Stimulated activated naive CD4-positive, alpha-beta T cell treated with Interleukin-2 at 50 U/mL for 16 hours (primary cell): ENCODE measurements around the gene SLC9A3.

ENCODE experiments used
- DNase-seq: peaks from one replicate; lab custom pipeline; 2025; lab: John Stamatoyannopoulos, UW

SLC9A3 gene

DNA sequence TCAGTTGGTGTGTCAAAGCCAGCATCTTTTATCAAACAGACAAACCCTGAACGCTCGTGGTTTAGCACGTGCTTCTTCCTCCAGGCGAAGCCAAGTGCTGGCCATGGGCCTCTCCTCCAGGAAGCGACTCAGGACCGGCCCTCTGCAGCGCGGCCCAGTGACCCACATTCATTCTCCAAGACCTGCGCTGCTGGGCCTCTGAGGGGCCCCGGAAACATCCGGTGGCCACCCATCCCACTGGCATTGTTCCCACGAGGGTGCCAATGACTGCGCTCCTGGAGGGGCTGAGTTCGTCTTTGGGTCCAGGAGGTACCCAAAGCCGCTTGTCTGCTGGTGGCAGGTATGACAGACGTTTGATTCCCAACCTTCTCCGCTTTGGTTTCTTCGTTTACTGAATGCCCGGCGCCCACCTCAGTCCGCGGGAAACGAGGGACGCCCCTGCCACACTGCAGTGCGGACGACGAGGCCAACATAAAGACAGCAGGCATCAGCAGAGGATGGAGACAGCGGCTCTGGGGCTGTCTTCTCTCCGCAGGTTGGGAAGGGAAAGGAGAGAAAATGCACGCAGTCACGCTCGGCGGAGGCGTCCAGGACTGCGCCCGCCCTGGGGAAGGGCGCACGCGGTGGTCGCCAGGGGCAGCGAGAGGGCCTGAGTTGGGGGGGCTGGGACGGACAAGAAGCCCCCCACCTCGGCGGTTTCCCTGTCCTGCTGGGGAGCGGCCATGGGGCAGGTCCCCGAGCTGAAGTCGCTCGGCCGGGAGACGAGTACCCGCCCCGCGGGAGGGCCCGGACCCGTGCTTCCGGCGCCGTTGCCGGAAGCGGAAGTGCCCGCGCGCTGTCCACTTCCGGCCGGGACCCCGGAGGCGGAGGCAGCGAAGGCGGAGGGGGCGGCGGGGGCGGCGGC is 81.7 kb downstream of the SLC9A3 start, which contains the start of gene EXOC3:
TSS of gene EXOC3 (plus strand) at position 842 of the 904 bp plus-strand sequence. CDS start 3,030 bp downstream, outside the sequence.
- peak; percentile 65 for DNase-seq

DNA sequence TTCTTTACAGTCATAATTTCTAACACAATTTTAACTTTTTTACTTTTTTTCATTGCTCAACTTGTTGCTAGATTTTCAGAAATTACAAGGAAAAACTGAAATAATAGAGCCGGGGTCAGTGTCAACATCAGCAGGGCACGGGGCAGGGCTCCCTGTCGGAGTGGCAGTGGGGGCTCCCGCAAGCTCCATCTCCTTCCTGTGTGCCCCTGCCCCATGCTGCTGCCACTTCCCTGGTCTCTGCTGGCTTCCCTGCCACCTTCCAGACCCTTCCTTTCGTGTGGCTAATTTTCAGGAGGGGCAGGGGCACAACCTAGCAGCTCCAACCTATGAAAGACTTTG is 82.3 kb downstream of the SLC9A3 start:
- no peak for DNase-seq

DNA sequence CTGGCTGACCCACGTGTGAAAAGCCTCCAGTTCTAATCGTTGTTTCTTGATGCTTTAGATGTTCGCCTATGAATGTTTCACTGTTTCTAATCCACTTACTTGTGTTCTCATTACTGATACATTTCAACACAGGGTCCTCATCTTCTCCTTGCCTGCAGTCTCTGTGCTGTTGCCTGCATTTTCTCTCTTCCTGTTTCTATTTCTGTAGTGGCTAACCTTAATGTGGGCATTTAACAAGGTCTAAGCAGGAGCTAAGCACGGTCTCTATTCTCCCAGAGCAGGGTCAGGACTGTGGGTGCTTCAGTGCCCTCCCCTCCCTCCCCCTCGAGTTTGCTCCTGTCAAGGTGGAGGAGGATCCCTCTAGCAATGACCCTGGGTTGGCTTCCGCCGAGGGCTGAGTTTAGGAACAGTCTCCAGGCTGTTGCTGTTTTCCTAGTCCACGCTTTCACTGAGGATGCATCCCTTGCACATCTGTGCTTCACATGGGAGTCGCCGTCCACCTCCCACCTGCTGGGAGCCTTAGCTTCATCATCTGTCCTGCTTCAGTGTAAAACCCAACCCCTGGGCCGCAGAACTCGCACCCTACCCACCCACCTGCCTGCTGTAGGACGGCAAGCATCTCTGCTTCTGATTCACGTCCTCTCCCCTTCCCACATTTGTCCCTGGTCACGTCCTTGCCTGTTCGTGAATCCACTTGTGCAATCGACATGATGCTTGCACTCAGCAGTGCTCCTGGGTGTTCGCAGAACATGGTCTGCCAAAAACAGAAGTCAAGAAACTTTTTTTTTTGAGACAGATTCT is 83.6 kb downstream of the SLC9A3 start:
- DNase-seq, result no peak

DNA sequence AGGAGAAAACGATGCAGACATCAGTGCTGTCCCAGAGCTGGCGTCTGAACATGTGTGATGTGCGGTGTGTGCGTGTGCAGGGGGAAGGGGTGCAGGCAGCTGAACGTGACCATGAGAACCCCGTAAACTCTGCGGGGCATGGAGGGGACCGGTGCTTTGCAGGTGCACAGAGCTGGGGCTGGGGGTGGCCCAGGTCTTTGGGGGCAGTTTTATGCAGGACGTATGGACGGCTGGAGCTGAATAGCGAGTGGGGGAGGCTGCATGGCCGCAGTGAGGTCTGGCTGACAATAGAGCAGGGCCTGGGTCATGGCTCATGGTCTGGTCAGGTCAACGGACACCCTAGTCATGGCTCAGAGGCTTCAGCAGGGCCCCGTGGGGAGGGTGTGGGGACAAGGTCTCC is 84.6 kb downstream of the SLC9A3 start:
- no peak for DNase-seq

GRCh38 chr5:439181-439580 is 85.1 kb downstream of the SLC9A3 start:
- no peak for DNase-seq

DNA sequence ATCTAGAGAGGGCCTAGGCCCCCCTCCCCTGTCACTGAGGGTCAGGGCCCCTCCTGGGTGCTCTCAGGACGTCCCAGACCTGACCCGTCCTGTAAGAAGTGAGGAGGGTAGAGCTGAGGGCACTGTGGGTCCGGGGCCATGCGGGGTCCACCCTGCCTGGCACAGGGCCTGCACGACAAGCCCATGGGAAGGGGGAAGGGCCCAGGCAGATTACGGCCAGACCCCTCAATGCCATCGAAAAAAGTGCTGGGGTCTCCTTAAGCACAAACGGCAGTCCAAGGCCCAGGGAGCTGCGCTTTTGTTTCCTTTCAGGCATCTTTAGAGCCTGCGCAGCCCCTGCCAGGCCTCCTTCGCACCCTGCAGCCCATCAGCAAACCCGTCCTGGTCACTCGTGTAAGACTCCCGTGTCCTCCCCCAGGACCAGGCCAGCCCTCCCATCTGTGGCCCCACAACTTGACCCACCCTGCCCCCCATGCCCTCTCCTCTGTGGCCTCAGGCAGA is 85.7 kb downstream of the SLC9A3 start:
- DNase-seq, result no peak

DNA sequence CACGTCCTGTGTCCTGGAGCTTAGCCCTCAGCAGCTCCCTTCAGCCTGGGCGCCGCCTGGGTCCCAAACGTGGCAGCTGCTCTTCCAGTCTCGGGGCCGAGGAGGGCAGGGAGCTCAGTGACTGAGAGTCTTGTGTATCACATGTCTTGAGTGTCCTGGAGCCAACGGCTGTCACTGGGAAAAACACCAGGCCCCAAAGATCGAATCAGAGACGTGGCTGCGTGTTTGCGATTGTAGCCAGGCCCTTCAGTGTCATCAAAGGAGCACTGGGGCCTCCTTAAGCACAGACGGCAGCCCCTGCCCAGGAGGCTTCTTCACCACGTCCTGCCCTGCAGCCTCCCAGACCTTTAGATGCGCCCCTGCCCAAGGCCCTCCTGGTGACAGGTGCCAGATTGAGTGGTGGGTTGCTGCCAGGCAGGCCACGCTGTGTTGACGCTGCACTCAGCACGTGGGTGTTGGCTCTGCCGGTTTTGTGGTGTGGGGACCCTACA is 86.9 kb downstream of the SLC9A3 start:
- no peak for DNase-seq

DNA sequence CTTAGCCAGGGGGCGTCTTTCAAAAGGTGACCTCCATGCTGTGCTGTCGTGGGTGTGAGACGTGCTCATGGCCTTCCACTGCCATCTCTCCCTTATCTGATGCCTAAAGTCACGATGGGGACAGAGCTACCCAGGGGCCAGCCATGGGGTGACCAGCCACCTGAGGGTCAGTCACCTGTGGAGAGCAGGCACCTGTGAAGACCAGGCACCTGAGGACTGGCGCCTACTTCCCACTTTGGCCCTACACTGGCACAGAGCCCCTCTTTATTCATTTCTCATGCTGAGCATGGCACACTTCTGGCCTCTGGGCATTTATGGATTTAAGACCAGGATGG is 87.6 kb downstream of the SLC9A3 start:
- no peak for DNase-seq

GRCh38 chr5:435961-436640 is 88.1 kb downstream of the SLC9A3 start:
- no peak for DNase-seq

GRCh38 chr5:435156-435790 is 89.0 kb downstream of the SLC9A3 start:
- no peak for DNase-seq

- DNase-seq, result no peak
These were observed 89.7 kb downstream of the SLC9A3 start for GRCh38 chr5:434443-435146.

DNA sequence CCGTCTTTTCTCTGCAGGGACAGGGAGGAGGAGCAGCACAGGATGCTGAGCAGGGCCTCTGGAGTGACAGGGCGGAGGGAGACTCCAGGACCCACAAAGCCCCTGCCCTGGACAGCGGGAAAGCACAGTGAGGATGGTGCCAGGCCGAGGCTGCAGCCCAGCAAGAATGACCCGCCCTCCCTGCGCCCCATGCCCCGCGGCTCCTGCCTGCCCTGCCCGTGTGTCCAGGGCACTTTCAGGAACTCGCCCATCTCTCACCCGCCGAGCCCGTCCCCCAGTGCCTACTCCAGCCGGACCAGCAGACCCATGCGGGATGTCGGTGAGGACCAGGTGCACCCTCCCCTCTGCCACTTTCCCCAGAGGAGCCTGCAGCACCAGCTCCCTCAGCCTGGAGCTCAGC is 90.4 kb downstream of the SLC9A3 start:
- DNase-seq, result no peak

DNA sequence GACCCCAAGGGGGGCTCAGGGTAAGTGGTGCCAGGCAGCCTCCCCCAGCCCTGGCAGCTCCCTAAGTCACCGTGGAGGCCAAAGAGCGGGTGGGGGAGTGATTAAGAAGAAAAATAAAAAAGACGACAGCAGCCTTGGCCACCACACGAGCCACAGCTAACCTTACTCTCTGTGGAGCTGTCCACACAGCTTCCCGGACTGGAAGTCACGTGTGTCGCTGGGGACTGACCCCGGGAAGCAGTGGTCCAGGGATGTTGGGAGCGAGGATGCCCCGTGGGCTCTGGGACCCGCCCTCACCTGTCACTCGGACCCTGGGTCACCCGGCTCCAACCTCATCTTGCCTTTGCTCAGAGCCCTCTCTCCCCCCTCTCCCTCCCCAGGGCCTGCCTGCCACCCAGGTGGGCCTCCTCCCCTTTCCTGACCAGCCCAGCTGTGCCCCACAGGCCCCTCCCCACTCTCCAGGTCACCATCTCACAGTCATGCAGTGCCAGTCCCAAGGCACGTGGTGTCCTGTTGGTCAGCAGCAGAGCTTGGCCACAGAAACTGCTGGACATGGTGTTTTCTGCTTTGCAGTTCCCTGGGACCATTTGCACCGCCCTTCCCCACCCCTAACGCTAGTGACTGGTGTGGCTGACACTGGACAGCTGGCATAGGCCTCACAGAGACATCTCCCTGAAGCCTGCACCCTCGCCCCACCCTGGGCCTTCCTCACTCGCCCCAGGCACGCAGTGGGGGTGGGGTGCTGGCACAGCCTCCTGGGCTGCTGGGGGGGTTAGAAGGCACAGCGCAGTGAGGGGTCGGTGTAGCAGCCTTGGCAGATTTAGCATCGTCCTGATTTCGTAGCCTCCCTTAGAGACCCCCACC is 91.1 kb downstream of the SLC9A3 start:
- no peak for DNase-seq

GRCh38 chr5:432201-432927 is 91.9 kb downstream of the SLC9A3 start:
- no peak for DNase-seq

DNA sequence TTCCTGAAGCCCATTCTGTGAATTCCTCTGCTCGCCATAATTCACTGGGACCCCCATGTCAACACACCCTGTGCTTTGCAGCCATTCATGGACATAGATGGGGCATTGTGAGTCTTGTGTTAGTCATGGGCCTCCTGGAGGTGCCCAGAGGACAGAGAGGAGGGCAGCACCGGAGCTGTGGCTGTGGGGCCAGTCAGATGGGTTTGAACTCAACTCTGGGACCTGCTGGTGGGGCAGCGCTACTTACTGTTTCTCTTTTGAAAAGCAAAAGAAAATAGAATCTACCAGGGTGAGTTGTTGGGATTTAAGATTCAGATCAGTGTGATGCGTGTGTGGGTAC is 92.6 kb downstream of the SLC9A3 start:
- no peak for DNase-seq

- peak; percentile 28 for DNase-seq
These were observed 93.1 kb downstream of the SLC9A3 start for GRCh38 chr5:431001-431710.

DNA sequence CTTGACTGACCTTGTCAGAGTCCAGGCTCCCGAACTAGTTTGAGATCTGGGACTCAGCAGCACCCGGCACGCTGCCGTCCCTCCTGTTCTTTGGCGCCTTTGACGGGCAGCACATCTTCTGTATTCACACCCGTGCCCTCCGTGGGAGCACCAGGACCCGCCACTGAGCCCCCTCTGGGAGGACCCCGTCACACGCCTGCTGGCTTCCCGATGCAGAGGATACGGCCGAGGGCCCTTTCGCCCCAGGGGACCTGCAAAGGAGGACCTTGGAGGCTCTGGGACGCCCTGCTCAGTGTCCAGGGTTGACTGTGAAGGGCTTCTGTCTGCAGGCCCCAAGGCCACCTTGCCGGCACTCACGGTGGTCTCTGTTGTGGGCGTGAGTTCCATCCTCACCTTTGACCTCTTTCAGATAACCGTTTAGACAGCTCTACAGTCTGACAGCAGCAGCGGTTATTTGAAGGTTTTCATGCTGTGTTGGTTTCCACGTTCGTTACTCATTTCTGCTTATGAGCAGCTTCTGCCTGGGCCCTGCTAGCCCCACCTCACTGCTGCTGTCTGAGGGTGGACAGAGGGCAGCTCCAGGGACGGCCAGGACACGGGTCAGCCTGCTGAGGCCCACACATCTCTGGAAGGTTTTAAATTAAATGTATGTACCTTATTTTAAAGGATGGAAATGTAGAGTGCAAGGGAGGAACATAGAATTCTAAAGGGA is 93.9 kb downstream of the SLC9A3 start:
- DNase-seq, result no peak

GRCh38 chr5:429453-430188 is 94.6 kb downstream of the SLC9A3 start:
- no peak for DNase-seq
